DOHH2 (cell line): Measurements from ENCODE around the gene TICAM2.

ENCODE experiments used
- CTCF ChIP-seq: fragments of 200-600 bp; sonication (generic); IDR thresholded peaks from one replicate; pipeline ENCODE4 v1.5.1; 2014; ENCODE audit warnings: antibody characterized with exemption, mild to moderate bottlenecking, low read depth, low read length; ENCODE audit not compliant: poor library complexity, severe bottlenecking
- EZH2phosphoT487 ChIP-seq: fragments of 200-600 bp; sonication (generic); IDR thresholded peaks from 2 replicates; pipeline ENCODE4 v1.6.1; 2017; ENCODE audit warnings: borderline replicate concordance, mild to moderate bottlenecking, antibody characterized with exemption, low read length, moderate library complexity, mixed read lengths

- TF ChIP-seq CTCF (no peak), EZH2phosphoT487 (no peak)
These were observed 57.6 kb downstream of the TICAM2 start, which contains the start of gene FEM1C for GRCh38 chr5:115544436-115545350.
